H1 (cell line): Measurements from ENCODE around the gene PPARD. TPM values are rescaled to one million over a fixed set of nuclear protein-coding genes. Genes with fewer than 3 reads are reported as not detected.

Experiments
- CBX5 ChIP-seq: fragments of 300-800, 300-1000 bp; sonication (generic); IDR thresholded peaks from 2 replicates; pipeline ENCODE4 v1.7.1; 2016; ENCODE audit warnings: antibody characterized with exemption, low read length, low read depth
- CBX8 ChIP-seq: fragments of 300-800, 300-1000 bp; sonication (generic); IDR thresholded peaks from 2 replicates; pipeline ENCODE4 v1.7.1; 2016; ENCODE audit warnings: low read depth, low read length, borderline replicate concordance
- CHD2 ChIP-seq: IDR thresholded peaks from 2 replicates; pipeline ENCODE4 v1.6.1; 2012; ENCODE audit warnings: low read length, improper control_type of control experiment
- CHD7 ChIP-seq: fragments of 300-600 bp; sonication (generic); IDR thresholded peaks from 2 replicates; pipeline ENCODE4 v1.7.1; 2012; ENCODE audit warnings: low read length, moderate library complexity, mild to moderate bottlenecking, inconsistent platforms; ENCODE audit not compliant: insufficient replicate concordance
- RXRA ChIP-seq: IDR thresholded peaks from 2 replicates; pipeline ENCODE4 v1.6.1; 2011; ENCODE audit warnings: low read depth, mild to moderate bottlenecking, low read length, moderate library complexity; ENCODE audit not compliant: insufficient read depth
- SP1 ChIP-seq: IDR thresholded peaks from 2 replicates; pipeline ENCODE4 v1.6.1; 2011; ENCODE audit warnings: low read depth, low read length
- USF2 ChIP-seq: IDR thresholded peaks from 2 replicates; pipeline ENCODE4 v1.6.1; 2011; ENCODE audit warnings: low read length, improper control_type of control experiment
- polyA plus RNA-seq, 7 experiments: library from polyadenylated mRNA; depleted of rRNA in 3 of 7; stranded (reverse) in 5 of 7; unstranded in 2 of 7; fragments of >200 nt in 5 of 7; fragments of 200-250 nt in 2 of 7; gene quantifications; 1 replicate in 5 of 7; 2 replicates in 1 of 7; 4 replicates in 1 of 7; pipeline versions ENCODE4 v1.2.1 to v1.2.3, GENCODE V29; 2011 to 2013; ENCODE audit warnings: missing spikeins in 2 of 7, mixed read lengths in 2 of 7
- total RNA-seq: library from RNA; stranded (reverse); fragmentation: NEBNext Ultra II Directional; extraction: Animal tissue kit (Norgen Biotek cat#: 25700); gene quantifications from 2 replicates; pipeline ENCODE4 v1.2.1, GENCODE V29; 2021

PPARD gene
- total and polyA plus RNA-seq, 2 of the 8 experiments (the other 6 are each of a cell fraction or from before 2014, with no cell fraction given) = 14.6 to 14.9 TPM

GRCh38 chr6:35368038-35368887, 25.9 kb downstream of the PPARD start (continued):
- TF ChIP-seq RXRA = no peak
- no peak for TF ChIP-seq CHD7
- no peak for TF ChIP-seq CBX5
- TF ChIP-seq USF2 = no peak
- TF ChIP-seq CHD2 = no peak
- TF ChIP-seq CBX8 = no peak
- no peak for TF ChIP-seq SP1
- TF ChIP-seq, all 59 proteins: peak for 0
